ENCODE data around the gene PTPRB. TPM values are rescaled to one million over a fixed set of nuclear protein-coding genes. Genes with fewer than 3 reads are reported as not detected.

The PTPRB gene
- total and polyA plus RNA-seq, 2 donors (not counting 1 experiment from before 2014, with no cell fraction given) = 0.66 to 1.6 TPM

GRCh38 chr12:70513426-70513825 lies 123.8 kb downstream of the PTPRB start:
- Histone ChIP-seq H3K27ac (ENCODE audit: insufficient read depth, low read length) (no peak overlapping the region), H3K4me2 (ENCODE audit: extremely low read depth, insufficient read depth, low read length) (no peak overlapping the region), H4K20me1 (ENCODE audit: control insufficient read depth, extremely low read depth, insufficient read depth, low read length) (no peaks in the 10 kb centered on the region), H3K4me1 (ENCODE audit: control insufficient read depth, extremely low read depth, insufficient read depth, low read length) (no peaks in the 10 kb centered on the region), H2AFZ (ENCODE audit: low read length) (no peak overlapping the region), H3K9me3 (ENCODE audit: control insufficient read depth, insufficient read depth, low read depth, low read length) (no peaks in the 10 kb centered on the region), H3K79me2 (ENCODE audit: control insufficient read depth, insufficient read depth, low read length) (no peaks in the 10 kb centered on the region), H3K27me3 (ENCODE audit: control insufficient read depth, insufficient read depth, low read length) (no peaks in the 10 kb centered on the region), H3K4me3 (replicated peaks in 1 of 4; ENCODE audit: control extremely low read depth in 1 of 4, insufficient read depth in 1 of 4, low read depth in 3 of 4, low read length in 4 of 4) (no peak overlapping the region), H3K36me3 (ENCODE audit: control insufficient read depth, insufficient read depth, low read length) (no peaks in the 10 kb centered on the region), H3K9ac (ENCODE audit: insufficient read depth, low read length) (no peak overlapping the region)
- TF ChIP-seq CTCF (conservative IDR thresholded peaks at IDR 0.05 in 1 of 2, IDR thresholded peaks at IDR 0.05 in 1 of 2; ENCODE audit: low read depth in 1 of 2, low read length in 2 of 2) (no peak), EZH2 (IDR thresholded peaks at IDR 0.05; ENCODE audit: low read length, missing control alignments) (no peak)
- no peak for DNase-seq (ENCODE audit: low read depth in 2 of 2)

- Histone ChIP-seq H3K79me2 (ENCODE audit: control insufficient read depth, insufficient read depth, low read length) (no peaks in the 10 kb centered on the region), H3K9me3 (ENCODE audit: control insufficient read depth, insufficient read depth, low read depth, low read length) (no peaks in the 10 kb centered on the region), H3K27me3 (ENCODE audit: control insufficient read depth, insufficient read depth, low read length) (no peaks in the 10 kb centered on the region), H3K4me1 (ENCODE audit: control insufficient read depth, extremely low read depth, insufficient read depth, low read length) (no peaks in the 10 kb centered on the region), H3K27ac (ENCODE audit: insufficient read depth, low read length) (no peak overlapping the region), H3K4me3 (replicated peaks in 1 of 4; ENCODE audit: control extremely low read depth in 1 of 4, insufficient read depth in 1 of 4, low read depth in 3 of 4, low read length in 4 of 4) (no peak overlapping the region), H3K9ac (ENCODE audit: insufficient read depth, low read length) (no peak overlapping the region), H2AFZ (ENCODE audit: low read length) (no peak overlapping the region), H4K20me1 (ENCODE audit: control insufficient read depth, extremely low read depth, insufficient read depth, low read length) (no peaks in the 10 kb centered on the region), H3K4me2 (ENCODE audit: extremely low read depth, insufficient read depth, low read length) (no peak overlapping the region), H3K36me3 (ENCODE audit: control insufficient read depth, insufficient read depth, low read length) (no peaks in the 10 kb centered on the region)
- no peak for TF ChIP-seq CTCF (conservative IDR thresholded peaks at IDR 0.05 in 1 of 2, IDR thresholded peaks at IDR 0.05 in 1 of 2; ENCODE audit: low read depth in 1 of 2, low read length in 2 of 2)
- TF ChIP-seq EZH2 (IDR thresholded peaks at IDR 0.05; ENCODE audit: low read length, missing control alignments) = no peak
- DNase-seq (ENCODE audit: low read depth in 2 of 2) = no peak
Measured at GRCh38 chr12:70508178-70508577, 129.1 kb downstream of the PTPRB start.

- Histone ChIP-seq H3K27ac (ENCODE audit: insufficient read depth, low read length) (no peak overlapping the region), H3K79me2 (ENCODE audit: control insufficient read depth, insufficient read depth, low read length) (no peaks in the 10 kb centered on the region), H3K4me3 (replicated peaks in 1 of 4; ENCODE audit: control extremely low read depth in 1 of 4, insufficient read depth in 1 of 4, low read depth in 3 of 4, low read length in 4 of 4) (no peak overlapping the region), H3K4me2 (ENCODE audit: extremely low read depth, insufficient read depth, low read length) (no peak overlapping the region), H2AFZ (ENCODE audit: low read length) (no peak overlapping the region), H3K27me3 (ENCODE audit: control insufficient read depth, insufficient read depth, low read length) (no peaks in the 10 kb centered on the region), H3K4me1 (ENCODE audit: control insufficient read depth, extremely low read depth, insufficient read depth, low read length) (no peaks in the 10 kb centered on the region), H3K9me3 (ENCODE audit: control insufficient read depth, insufficient read depth, low read depth, low read length) (no peaks in the 10 kb centered on the region), H3K36me3 (ENCODE audit: control insufficient read depth, insufficient read depth, low read length) (no peaks in the 10 kb centered on the region), H4K20me1 (ENCODE audit: control insufficient read depth, extremely low read depth, insufficient read depth, low read length) (no peaks in the 10 kb centered on the region), H3K9ac (ENCODE audit: insufficient read depth, low read length) (no peak overlapping the region)
- DNase-seq (ENCODE audit: low read depth in 2 of 2) = peak in 1 of 2 donors; percentile 72
- TF ChIP-seq EZH2 (IDR thresholded peaks at IDR 0.05; ENCODE audit: low read length, missing control alignments) = no peak
- no peak for TF ChIP-seq CTCF (conservative IDR thresholded peaks at IDR 0.05 in 1 of 2, IDR thresholded peaks at IDR 0.05 in 1 of 2; ENCODE audit: low read depth in 1 of 2, low read length in 2 of 2)
Measured at GRCh38 chr12:70507442-70507841, 129.8 kb downstream of the PTPRB start.
